Subcutaneous adipose tissue (tissue), 4 donors: ENCODE results near the gene AQP10. TPM values are rescaled to one million over a fixed set of nuclear protein-coding genes. Genes with fewer than 3 reads are reported as not detected.

Experiments used
- CTCF ChIP-seq: fragments of 450-650 bp; IDR thresholded peaks from one replicate; pipeline ENCODE4 v1.5.1; 2016; ENCODE audit warnings: low read depth, mild to moderate bottlenecking, control low read depth, antibody characterized with exemption, moderate library complexity
- total RNA-seq, 4 donors: library from RNA; depleted of rRNA; stranded (reverse); fragments of >200 nt; gene quantifications; one replicate each; pipeline ENCODE4 v1.1.0, GENCODE V29; 2016

Gene AQP10
- total RNA-seq, 4 donors from 2014 or later: not detected

DNA sequence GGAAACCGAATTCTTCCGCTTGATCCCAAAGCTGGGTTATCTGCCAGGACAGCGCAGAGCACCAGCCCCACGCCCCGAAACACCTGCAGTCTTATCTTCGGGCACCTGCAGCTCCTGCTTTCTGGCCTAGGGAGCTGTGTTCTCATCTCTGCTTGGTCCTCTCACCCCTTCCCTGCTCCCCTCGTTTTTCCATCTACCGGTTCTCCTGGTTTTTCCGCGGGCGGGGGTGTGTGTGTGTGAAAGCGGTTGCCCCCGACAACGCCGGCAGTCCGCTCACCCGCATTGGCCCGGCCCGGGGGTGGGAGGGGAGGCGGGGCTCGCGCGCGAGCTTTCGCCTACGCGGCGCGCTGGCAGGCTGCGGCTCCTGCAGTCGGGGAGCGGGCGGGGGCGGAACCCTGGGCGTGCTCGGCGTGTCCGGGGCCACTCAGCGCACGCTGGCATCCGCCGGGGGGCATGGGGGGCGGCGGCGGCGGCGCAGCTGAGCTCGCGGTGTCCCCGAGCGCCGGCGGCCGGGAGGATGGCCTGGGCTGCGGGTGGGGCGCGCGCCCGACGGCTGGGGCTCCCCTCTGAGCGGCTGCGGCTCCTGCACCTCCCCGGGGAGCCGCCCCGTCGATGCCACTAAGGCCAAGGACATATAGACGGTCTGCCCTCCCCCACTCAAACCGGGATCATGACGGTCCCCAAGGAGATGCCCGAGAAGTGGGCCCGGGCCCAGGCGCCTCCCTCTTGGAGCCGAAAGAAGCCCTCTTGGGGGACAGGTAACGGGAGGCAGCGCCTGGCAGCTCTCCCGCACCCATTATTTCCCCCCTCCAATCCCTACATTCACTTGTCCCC is 7.6 kb downstream of the AQP10 start:
- TF ChIP-seq CTCF: no peak

GRCh38 chr1:154329152-154329521 is 8.2 kb downstream of the AQP10 start:
- TF ChIP-seq CTCF: no peak

- no peak for TF ChIP-seq CTCF
Observed at GRCh38 chr1:154329551-154330131, 8.7 kb downstream of the AQP10 start.

DNA sequence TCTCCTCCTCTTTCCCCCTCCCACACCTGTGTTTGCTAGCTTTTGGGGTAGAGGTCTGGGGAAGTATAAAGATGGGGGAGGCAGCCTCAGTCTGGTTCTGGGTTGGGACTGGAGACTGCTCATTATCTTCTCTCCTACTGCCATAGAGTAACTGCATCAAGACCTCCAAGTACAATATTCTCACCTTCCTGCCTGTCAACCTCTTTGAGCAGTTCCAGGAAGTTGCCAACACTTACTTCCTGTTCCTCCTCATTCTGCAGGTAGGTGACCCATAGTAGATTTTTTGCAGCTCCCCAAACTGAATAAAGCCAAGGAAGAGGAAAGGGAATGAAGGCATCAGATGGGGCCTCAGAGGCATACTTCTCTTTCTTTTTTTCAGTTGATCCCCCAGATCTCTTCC is 9.8 kb downstream of the AQP10 start:
- TF ChIP-seq CTCF: no peak

GRCh38 chr1:154334079-154335024 is 13.5 kb downstream of the AQP10 start:
- no peak for TF ChIP-seq CTCF

- no peak for TF ChIP-seq CTCF
Observed at GRCh38 chr1:154335025-154335714, 14.3 kb downstream of the AQP10 start.
